Fibroblast of lung (primary cell): ENCODE measurements around the gene EPHB4.

Source experiments
- CTCF ChIP-seq, 2 donors: IDR thresholded peaks in 1 of 2; conservative IDR thresholded peaks in 1 of 2; 1 replicate in 1 of 2; 2 replicates in 1 of 2; pipeline ENCODE4 v1.5.1; 2011 to 2012; ENCODE audit warnings: low read length in 2 of 2, control low read depth in 1 of 2, inconsistent platforms in 1 of 2, low read depth in 1 of 2, mild to moderate bottlenecking in 1 of 2
- EZH2 ChIP-seq: IDR thresholded peaks from 2 replicates; pipeline ENCODE4 v1.5.1; 2012; ENCODE audit warnings: low read length, control low read depth, mild to moderate bottlenecking; ENCODE audit errors: missing control alignments

- TF ChIP-seq CTCF (conservative IDR thresholded peaks at IDR 0.05 in 1 of 2, IDR thresholded peaks at IDR 0.05 in 1 of 2; ENCODE audit: low read depth in 1 of 2, low read length in 2 of 2), result no peak
- TF ChIP-seq EZH2, result no peak
These were observed 36.2 kb upstream of the EPHB4 start for GRCh38 chr7:100863406-100863950.
